Measurements from ENCODE around the gene VAPA.

The VAPA gene

GRCh38 chr18:10002280-10002679 is 88.5 kb downstream of the VAPA start:
- no peak overlapping the region for H3K9ac ChIP-seq (ENCODE audit: low read depth, low read length)
- H3K27me3 ChIP-seq (ENCODE audit: control insufficient read depth, insufficient read depth, low read length): no peaks in the 10 kb centered on the region
- H3K36me3 ChIP-seq (ENCODE audit: control insufficient read depth, insufficient read depth, low read length): no peaks in the 10 kb centered on the region
- H3K9me3 ChIP-seq (ENCODE audit: control insufficient read depth, insufficient read depth, low read length): no peaks in the 10 kb centered on the region
- H3K4me1 ChIP-seq (ENCODE audit: control insufficient read depth, insufficient read depth, low read length): no peaks in the 10 kb centered on the region
- H3K4me3 ChIP-seq (ENCODE audit: low read depth, low read length): no peak overlapping the region

GRCh38 chr18:10003281-10003680 is 89.5 kb downstream of the VAPA start:
- no peaks in the 10 kb centered on the region for H3K27me3 ChIP-seq (ENCODE audit: control insufficient read depth, insufficient read depth, low read length)
- H3K9ac ChIP-seq (ENCODE audit: low read depth, low read length): no peak overlapping the region
- no peak overlapping the region for H3K4me3 ChIP-seq (ENCODE audit: low read depth, low read length)
- H3K36me3 ChIP-seq (ENCODE audit: control insufficient read depth, insufficient read depth, low read length): no peaks in the 10 kb centered on the region
- H3K4me1 ChIP-seq (ENCODE audit: control insufficient read depth, insufficient read depth, low read length): no peaks in the 10 kb centered on the region
- H3K9me3 ChIP-seq (ENCODE audit: control insufficient read depth, insufficient read depth, low read length): no peaks in the 10 kb centered on the region

GRCh38 chr18:10003866-10004265 is 90.0 kb downstream of the VAPA start:
- H3K4me3 ChIP-seq (ENCODE audit: low read depth, low read length): no peak overlapping the region
- H3K4me1 ChIP-seq (ENCODE audit: control insufficient read depth, insufficient read depth, low read length): no peaks in the 10 kb centered on the region
- H3K36me3 ChIP-seq (ENCODE audit: control insufficient read depth, insufficient read depth, low read length): no peaks in the 10 kb centered on the region
- H3K9me3 ChIP-seq (ENCODE audit: control insufficient read depth, insufficient read depth, low read length): no peaks in the 10 kb centered on the region
- no peaks in the 10 kb centered on the region for H3K27me3 ChIP-seq (ENCODE audit: control insufficient read depth, insufficient read depth, low read length)
- H3K9ac ChIP-seq (ENCODE audit: low read depth, low read length): no peak overlapping the region

GRCh38 chr18:10006311-10006893 is 92.6 kb downstream of the VAPA start:
- Histone ChIP-seq H3K4me1 (ENCODE audit: control insufficient read depth, insufficient read depth, low read length) (no peaks in the 10 kb centered on the region), H3K36me3 (ENCODE audit: control insufficient read depth, insufficient read depth, low read length) (no peaks in the 10 kb centered on the region), H3K9ac (ENCODE audit: low read depth, low read length) (no peak overlapping the region), H3K9me3 (ENCODE audit: control insufficient read depth, insufficient read depth, low read length) (no peaks in the 10 kb centered on the region), H3K4me3 (ENCODE audit: low read depth, low read length) (no peak overlapping the region), H3K27me3 (ENCODE audit: control insufficient read depth, insufficient read depth, low read length) (no peaks in the 10 kb centered on the region)

- no peaks in the 10 kb centered on the region for H3K4me1 ChIP-seq (ENCODE audit: control insufficient read depth, insufficient read depth, low read length)
- no peak overlapping the region for H3K9ac ChIP-seq (ENCODE audit: low read depth, low read length)
- H3K36me3 ChIP-seq (ENCODE audit: control insufficient read depth, insufficient read depth, low read length): no peaks in the 10 kb centered on the region
- H3K4me3 ChIP-seq (ENCODE audit: low read depth, low read length): no peak overlapping the region
- H3K9me3 ChIP-seq (ENCODE audit: control insufficient read depth, insufficient read depth, low read length): no peaks in the 10 kb centered on the region
- no peaks in the 10 kb centered on the region for H3K27me3 ChIP-seq (ENCODE audit: control insufficient read depth, insufficient read depth, low read length)
Observed at GRCh38 chr18:10008006-10008647, 94.3 kb downstream of the VAPA start.
